ENCODE measurements around the gene SLCO3A1. TPM values are rescaled to one million over a fixed set of nuclear protein-coding genes. Genes with fewer than 3 reads are reported as not detected.

SLCO3A1 gene
- total RNA-seq, 1 donor, result 5.4 TPM

GRCh38 chr15:91895051-91895450 is 41.5 kb downstream of the SLCO3A1 start:
- no peaks in the 10 kb centered on the region for H3K27me3 ChIP-seq (ENCODE audit: insufficient read depth, low read length)
- H2AFZ ChIP-seq (ENCODE audit: low read length), result no peak overlapping the region
- H3K79me2 ChIP-seq (ENCODE audit: insufficient read depth, low read length), result no peaks in the 10 kb centered on the region
- no peak for DNase-seq (ENCODE audit: insufficient read length, low spot score, missing footprints)
- H3K36me3 ChIP-seq (ENCODE audit: insufficient read depth, low read length), result no peaks in the 10 kb centered on the region
- H3K27ac ChIP-seq (ENCODE audit: low read depth, low read length), result no peak overlapping the region
- H3K4me1 ChIP-seq (ENCODE audit: insufficient read depth, low read length), result no peaks in the 10 kb centered on the region
- H4K20me1 ChIP-seq (ENCODE audit: insufficient read depth, low read length), result no peaks in the 10 kb centered on the region
- TF ChIP-seq, protein P1, sequence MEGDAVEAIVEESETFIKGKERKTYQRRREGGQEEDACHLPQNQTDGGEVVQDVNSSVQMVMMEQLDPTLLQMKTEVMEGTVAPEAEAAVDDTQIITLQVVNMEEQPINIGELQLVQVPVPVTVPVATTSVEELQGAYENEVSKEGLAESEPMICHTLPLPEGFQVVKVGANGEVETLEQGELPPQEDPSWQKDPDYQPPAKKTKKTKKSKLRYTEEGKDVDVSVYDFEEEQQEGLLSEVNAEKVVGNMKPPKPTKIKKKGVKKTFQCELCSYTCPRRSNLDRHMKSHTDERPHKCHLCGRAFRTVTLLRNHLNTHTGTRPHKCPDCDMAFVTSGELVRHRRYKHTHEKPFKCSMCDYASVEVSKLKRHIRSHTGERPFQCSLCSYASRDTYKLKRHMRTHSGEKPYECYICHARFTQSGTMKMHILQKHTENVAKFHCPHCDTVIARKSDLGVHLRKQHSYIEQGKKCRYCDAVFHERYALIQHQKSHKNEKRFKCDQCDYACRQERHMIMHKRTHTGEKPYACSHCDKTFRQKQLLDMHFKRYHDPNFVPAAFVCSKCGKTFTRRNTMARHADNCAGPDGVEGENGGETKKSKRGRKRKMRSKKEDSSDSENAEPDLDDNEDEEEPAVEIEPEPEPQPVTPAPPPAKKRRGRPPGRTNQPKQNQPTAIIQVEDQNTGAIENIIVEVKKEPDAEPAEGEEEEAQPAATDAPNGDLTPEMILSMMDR (IDR thresholded peaks at IDR 0.05; ENCODE audit: extremely low read depth, low read depth, low read length), result no peak
- H3K4me2 ChIP-seq (ENCODE audit: insufficient read depth, low read length), result no peak overlapping the region
- no peak overlapping the region for H3K4me3 ChIP-seq (ENCODE audit: insufficient read depth, low read length)
- no peaks in the 10 kb centered on the region for H3K9me3 ChIP-seq (ENCODE audit: low read depth, low read length)

GRCh38 chr15:91896341-91897055 is 43.0 kb downstream of the SLCO3A1 start:
- Histone ChIP-seq H3K27me3 (ENCODE audit: insufficient read depth, low read length) (no peaks in the 10 kb centered on the region), H3K27ac (ENCODE audit: low read depth, low read length) (no peak overlapping the region), H3K4me3 (ENCODE audit: insufficient read depth, low read length) (no peak overlapping the region), H3K4me2 (ENCODE audit: insufficient read depth, low read length) (no peak overlapping the region), H4K20me1 (ENCODE audit: insufficient read depth, low read length) (no peaks in the 10 kb centered on the region), H3K9me3 (ENCODE audit: low read depth, low read length) (no peaks in the 10 kb centered on the region), H3K79me2 (ENCODE audit: insufficient read depth, low read length) (no peaks in the 10 kb centered on the region), H3K4me1 (ENCODE audit: insufficient read depth, low read length) (no peaks in the 10 kb centered on the region), H3K36me3 (ENCODE audit: insufficient read depth, low read length) (no peaks in the 10 kb centered on the region), H2AFZ (ENCODE audit: low read length) (no peak overlapping the region)
- no peak for DNase-seq (ENCODE audit: insufficient read length, low spot score, missing footprints)
- TF ChIP-seq, protein P1 (IDR thresholded peaks at IDR 0.05; ENCODE audit: extremely low read depth, low read depth, low read length), result no peak

- TF ChIP-seq, protein P1 (IDR thresholded peaks at IDR 0.05; ENCODE audit: extremely low read depth, low read depth, low read length), result no peak
- Histone ChIP-seq H2AFZ (ENCODE audit: low read length) (no peak overlapping the region), H3K4me2 (ENCODE audit: insufficient read depth, low read length) (no peak overlapping the region), H4K20me1 (ENCODE audit: insufficient read depth, low read length) (no peaks in the 10 kb centered on the region), H3K27me3 (ENCODE audit: insufficient read depth, low read length) (no peaks in the 10 kb centered on the region), H3K4me3 (ENCODE audit: insufficient read depth, low read length) (no peak overlapping the region), H3K36me3 (ENCODE audit: insufficient read depth, low read length) (no peaks in the 10 kb centered on the region), H3K79me2 (ENCODE audit: insufficient read depth, low read length) (peaks cover 3% of the 10 kb centered on the region), H3K27ac (ENCODE audit: low read depth, low read length) (no peak overlapping the region), H3K4me1 (ENCODE audit: insufficient read depth, low read length) (no peaks in the 10 kb centered on the region), H3K9me3 (ENCODE audit: low read depth, low read length) (no peaks in the 10 kb centered on the region)
- DNase-seq (ENCODE audit: insufficient read length, low spot score, missing footprints), result no peak
Measured at GRCh38 chr15:91897585-91898372, 44.3 kb downstream of the SLCO3A1 start.

- TF ChIP-seq, protein P1 (IDR thresholded peaks at IDR 0.05; ENCODE audit: extremely low read depth, low read depth, low read length), result no peak
- H3K79me2 ChIP-seq (ENCODE audit: insufficient read depth, low read length), result peaks cover 5% of the 10 kb centered on the region
- H3K4me1 ChIP-seq (ENCODE audit: insufficient read depth, low read length), result no peaks in the 10 kb centered on the region
- H3K27me3 ChIP-seq (ENCODE audit: insufficient read depth, low read length), result no peaks in the 10 kb centered on the region
- H3K27ac ChIP-seq (ENCODE audit: low read depth, low read length), result no peak overlapping the region
- H3K36me3 ChIP-seq (ENCODE audit: insufficient read depth, low read length), result no peaks in the 10 kb centered on the region
- H2AFZ ChIP-seq (ENCODE audit: low read length), result no peak overlapping the region
- DNase-seq (ENCODE audit: insufficient read length, low spot score, missing footprints), result no peak
- no peaks in the 10 kb centered on the region for H4K20me1 ChIP-seq (ENCODE audit: insufficient read depth, low read length)
- no peaks in the 10 kb centered on the region for H3K9me3 ChIP-seq (ENCODE audit: low read depth, low read length)
- no peak overlapping the region for H3K4me3 ChIP-seq (ENCODE audit: insufficient read depth, low read length)
- H3K4me2 ChIP-seq (ENCODE audit: insufficient read depth, low read length), result no peak overlapping the region
Measured at GRCh38 chr15:91898843-91899242, 45.3 kb downstream of the SLCO3A1 start.
